MM.1S (cell line): Measurements from ENCODE around the gene RBMS2.

Experiments
- DNase-seq: peaks from one replicate; pipeline ENCODE4 v3.0.0-alpha.2; 2015
- H2AFZ ChIP-seq: fragments of 300-600 bp; sonication (generic); 2 replicates; pipeline ENCODE4 v1.6.0; 2016; ENCODE audit warnings: antibody characterized with exemption, low read length
- H3F3A ChIP-seq: fragments of 300-600 bp; sonication (generic); 2 replicates; pipeline ENCODE4 v1.6.1; 2016; ENCODE audit warnings: mild to moderate bottlenecking, antibody characterized with exemption, low read length, moderate library complexity, mixed read lengths; ENCODE audit not compliant: insufficient read depth
- H3K27ac ChIP-seq: fragments of 300-600 bp; sonication (generic); 2 replicates; pipeline ENCODE4 v1.5.1; 2016; ENCODE audit warnings: mild to moderate bottlenecking, low read length
- H3K27me3 ChIP-seq: fragments of 300-600 bp; sonication (generic); replicated peaks from 2 replicates; pipeline ENCODE4 v1.6.0; 2016; ENCODE audit warnings: low read length; ENCODE audit not compliant: insufficient read depth
- H3K36me3 ChIP-seq: fragments of 300-600 bp; sonication (generic); replicated peaks from 2 replicates; pipeline ENCODE4 v1.6.1; 2016; ENCODE audit warnings: mild to moderate bottlenecking, low read length, mixed read lengths; ENCODE audit not compliant: insufficient read depth
- H3K4me1 ChIP-seq: fragments of 300-600 bp; sonication (generic); 2 replicates; pipeline ENCODE4 v1.6.1; 2016; ENCODE audit warnings: low read length, mixed read lengths
- H3K4me2 ChIP-seq: fragments of 300-600 bp; sonication (generic); 2 replicates; pipeline ENCODE4 v1.6.0; 2016; ENCODE audit warnings: low read depth, low read length
- H3K4me3 ChIP-seq: fragments of 300-600 bp; sonication (generic); 2 replicates; pipeline ENCODE4 v1.5.1; 2016; ENCODE audit warnings: low read length, mixed read lengths
- H3K79me2 ChIP-seq: fragments of 300-600 bp; sonication (generic); 2 replicates; pipeline ENCODE4 v1.6.1; 2016; ENCODE audit warnings: mixed run types, low read length, mixed read lengths
- H3K9ac ChIP-seq: fragments of 300-600 bp; sonication (generic); 2 replicates; pipeline ENCODE4 v1.6.1; 2016; ENCODE audit warnings: low read length, mixed read lengths
- H3K9me2 ChIP-seq: fragments of 300-600 bp; sonication (generic); replicated peaks from 2 replicates; pipeline ENCODE4 v1.6.1; 2016; ENCODE audit warnings: mild to moderate bottlenecking, low read length, mixed read lengths; ENCODE audit not compliant: insufficient read depth
- H3K9me3 ChIP-seq: fragments of 300-600 bp; sonication (generic); replicated peaks from 2 replicates; pipeline ENCODE4 v1.6.1; 2016; ENCODE audit warnings: mild to moderate bottlenecking, low read length, mixed read lengths; ENCODE audit not compliant: insufficient read depth
- H4K20me1 ChIP-seq: fragments of 300-600 bp; sonication (generic); 2 replicates; pipeline ENCODE4 v1.6.1; 2016; ENCODE audit warnings: mild to moderate bottlenecking, low read length, moderate library complexity, mixed read lengths; ENCODE audit not compliant: insufficient read depth
- CTCF ChIP-seq: fragments of 300-600 bp; sonication (generic); IDR thresholded peaks from 2 replicates; pipeline ENCODE4 v1.5.1; 2016; ENCODE audit warnings: antibody characterized with exemption, low read length, mixed read lengths
- EZH2 ChIP-seq: fragments of 300-600 bp; sonication (generic); optimal IDR thresholded peaks from 2 replicates; pipeline ENCODE3; 2017; ENCODE audit warnings: low read depth, mild to moderate bottlenecking, antibody characterized with exemption, low read length, mixed read lengths
- EZH2phosphoT487 ChIP-seq: fragments of 300-600 bp; sonication (generic); IDR thresholded peaks from 2 replicates; pipeline ENCODE4 v1.6.1; 2018; ENCODE audit warnings: antibody characterized with exemption, low read length

RBMS2 gene

GRCh38 chr12:56476972-56477432 is 44.6 kb upstream of the RBMS2 start:
- no peaks in the 10 kb centered on the region for H3K27me3 ChIP-seq
- H3K27ac ChIP-seq: no peak overlapping the region

GRCh38 chr12:56477521-56478225 is 43.9 kb upstream of the RBMS2 start:
- no peaks in the 10 kb centered on the region for H3F3A ChIP-seq
- no peak overlapping the region for H3K27ac ChIP-seq
- no peak overlapping the region for H3K4me2 ChIP-seq
- H3K4me3 ChIP-seq: no peak overlapping the region
- H3K9ac ChIP-seq: no peak overlapping the region
- no peaks in the 10 kb centered on the region for H3K9me3 ChIP-seq
- H4K20me1 ChIP-seq: no peaks in the 10 kb centered on the region
- H3K79me2 ChIP-seq: peaks cover 28% of the 10 kb centered on the region
- no peaks in the 10 kb centered on the region for H3K36me3 ChIP-seq
- H2AFZ ChIP-seq: no peak overlapping the region
- TF ChIP-seq EZH2phosphoT487 (no peak), CTCF (no peak), EZH2 (no peak)
- H3K9me2 ChIP-seq: no peaks in the 10 kb centered on the region
- H3K4me1 ChIP-seq: no peaks in the 10 kb centered on the region
- no peak for DNase-seq
- H3K27me3 ChIP-seq: no peaks in the 10 kb centered on the region

More at GRCh38 chr12:56476972-56477432, 44.6 kb upstream of the RBMS2 start:
- no peak for TF ChIP-seq CTCF
- TF ChIP-seq EZH2: no peak
- no peak for TF ChIP-seq EZH2phosphoT487
- Histone ChIP-seq H3K79me2 (peaks cover 33% of the 10 kb centered on the region), H2AFZ (no peak overlapping the region), H3K9me3 (no peaks in the 10 kb centered on the region), H3K9ac (no peak overlapping the region), H3K4me1 (no peaks in the 10 kb centered on the region), H3K9me2 (no peaks in the 10 kb centered on the region), H3K4me3 (no peak overlapping the region), H3K4me2 (no peak overlapping the region), H3F3A (no peaks in the 10 kb centered on the region), H3K36me3 (no peaks in the 10 kb centered on the region), H4K20me1 (no peaks in the 10 kb centered on the region)
- DNase-seq: no peak

GRCh38 chr12:56479625-56480024 is 42.0 kb upstream of the RBMS2 start:
- no peaks in the 10 kb centered on the region for H3K4me1 ChIP-seq
- H3K4me2 ChIP-seq: no peak overlapping the region
- H3K27ac ChIP-seq: no peak overlapping the region
- H3K9me3 ChIP-seq: no peaks in the 10 kb centered on the region
- DNase-seq: no peak
- peaks cover 14% of the 10 kb centered on the region for H3K79me2 ChIP-seq
- H3K9me2 ChIP-seq: no peaks in the 10 kb centered on the region
- no peak overlapping the region for H3K4me3 ChIP-seq
- no peaks in the 10 kb centered on the region for H4K20me1 ChIP-seq
- H3K27me3 ChIP-seq: no peaks in the 10 kb centered on the region
- H3F3A ChIP-seq: no peaks in the 10 kb centered on the region
- H2AFZ ChIP-seq: no peak overlapping the region
- no peak overlapping the region for H3K9ac ChIP-seq
- no peak for TF ChIP-seq CTCF
- TF ChIP-seq EZH2: no peak
- no peak for TF ChIP-seq EZH2phosphoT487
- H3K36me3 ChIP-seq: no peaks in the 10 kb centered on the region
